Measurements from ENCODE around the gene MAML2. TPM values are rescaled to one million over a fixed set of nuclear protein-coding genes. Genes with fewer than 3 reads are reported as not detected.
A peak's percentile ranks its signal among the peaks of the same experiment; 100 is the strongest.

The MAML2 gene
- total RNA-seq, 2 experiments from 2014 or later = 23.4 to 27.2 TPM

GRCh38 chr11:96203567-96204365 is 139.2 kb downstream of the MAML2 start:
- no peaks in the 10 kb centered on the region for H3K27me3 Mint-ChIP-seq
- peaks cover 37% of the 10 kb centered on the region for H3K36me3 Mint-ChIP-seq (ENCODE audit: low read depth)
- H3K4me1 Mint-ChIP-seq = peaks cover 76% of the 10 kb centered on the region
- H3K9me3 Mint-ChIP-seq = peaks cover 7% of the 10 kb centered on the region
- no peak overlapping the region for H3K4me3 Mint-ChIP-seq
- peak overlapping the region; percentile 78 for H3K27ac Mint-ChIP-seq
- POLR2A ChIA-PET = no interaction called here
- CTCF ChIA-PET = no interaction called here
- no peak for DNase-seq

- no peak for DNase-seq
- POLR2A ChIA-PET = interaction anchor here (0.8 kb wide), 1 partner anchor 43 kb away, joined by 3 read pairs; no protein-coding TSS in a partner anchor
- no peak overlapping the region for H3K4me3 Mint-ChIP-seq
- peaks cover 55% of the 10 kb centered on the region for H3K36me3 Mint-ChIP-seq (ENCODE audit: low read depth)
- CTCF ChIA-PET = no interaction called here
- peaks cover 17% of the 10 kb centered on the region for H3K9me3 Mint-ChIP-seq
- peaks cover 66% of the 10 kb centered on the region for H3K4me1 Mint-ChIP-seq
- no peak overlapping the region for H3K27ac Mint-ChIP-seq
- H3K27me3 Mint-ChIP-seq = no peaks in the 10 kb centered on the region
Measured at GRCh38 chr11:96200243-96200642, 142.8 kb downstream of the MAML2 start.

GRCh38 chr11:96199563-96200025 is 143.4 kb downstream of the MAML2 start:
- H3K9me3 Mint-ChIP-seq = peaks cover 17% of the 10 kb centered on the region
- ChIA-PET CTCF (no interaction called here), POLR2A (no interaction called here)
- H3K4me1 Mint-ChIP-seq = peaks cover 66% of the 10 kb centered on the region
- no peak overlapping the region for H3K4me3 Mint-ChIP-seq
- peak overlapping the region; percentile 78 for H3K27ac Mint-ChIP-seq
- DNase-seq = peak; percentile 16
- H3K36me3 Mint-ChIP-seq (ENCODE audit: low read depth) = peaks cover 52% of the 10 kb centered on the region
- H3K27me3 Mint-ChIP-seq = no peaks in the 10 kb centered on the region

- POLR2A ChIA-PET = no interaction called here
- H3K27ac Mint-ChIP-seq = peak overlapping the region; percentile 81
- no peak overlapping the region for H3K4me3 Mint-ChIP-seq
- peaks cover 60% of the 10 kb centered on the region for H3K36me3 Mint-ChIP-seq (ENCODE audit: low read depth)
- H3K4me1 Mint-ChIP-seq = peaks cover 69% of the 10 kb centered on the region
- H3K9me3 Mint-ChIP-seq = peaks cover 17% of the 10 kb centered on the region
- CTCF ChIA-PET = interaction anchor here (0.6 to 1.1 kb wide), 2 partner anchors 38 to 145 kb away, joined by 3 to 4 read pairs; partner anchors contain the start of gene MAML2
- no peak for DNase-seq
- no peaks in the 10 kb centered on the region for H3K27me3 Mint-ChIP-seq
Measured at GRCh38 chr11:96197801-96198701, 144.9 kb downstream of the MAML2 start.

- no peak for DNase-seq
- Mint-ChIP-seq H3K4me3 (no peak overlapping the region), H3K9me3 (peaks cover 21% of the 10 kb centered on the region), H3K27me3 (no peaks in the 10 kb centered on the region), H3K27ac (peak overlapping the region; percentile 29), H3K4me1 (peaks cover 72% of the 10 kb centered on the region), H3K36me3 (ENCODE audit: low read depth) (peaks cover 57% of the 10 kb centered on the region)
- CTCF ChIA-PET = interaction anchor here (0.7 to 0.9 kb wide), 3 partner anchors 8 to 147 kb away, joined by 3 to 5 read pairs (median 4); no protein-coding TSS in a partner anchor
- POLR2A ChIA-PET = no interaction called here
Measured at GRCh38 chr11:96197103-96197502, 145.9 kb downstream of the MAML2 start.

GRCh38 chr11:96196181-96196662 is 146.8 kb downstream of the MAML2 start:
- H3K27ac Mint-ChIP-seq = peak overlapping the region; percentile 16
- H3K27me3 Mint-ChIP-seq = no peaks in the 10 kb centered on the region
- ChIA-PET CTCF (no interaction called here), POLR2A (no interaction called here)
- DNase-seq = no peak
- peaks cover 60% of the 10 kb centered on the region for H3K36me3 Mint-ChIP-seq (ENCODE audit: low read depth)
- peaks cover 78% of the 10 kb centered on the region for H3K4me1 Mint-ChIP-seq
- peaks cover 21% of the 10 kb centered on the region for H3K9me3 Mint-ChIP-seq
- H3K4me3 Mint-ChIP-seq = no peak overlapping the region

- H3K36me3 Mint-ChIP-seq (ENCODE audit: low read depth) = peaks cover 65% of the 10 kb centered on the region
- H3K27ac Mint-ChIP-seq = peak overlapping the region; percentile 16
- peaks cover 80% of the 10 kb centered on the region for H3K4me1 Mint-ChIP-seq
- no peak for DNase-seq
- POLR2A ChIA-PET = no interaction called here
- peaks cover 23% of the 10 kb centered on the region for H3K9me3 Mint-ChIP-seq
- H3K27me3 Mint-ChIP-seq = no peaks in the 10 kb centered on the region
- H3K4me3 Mint-ChIP-seq = no peak overlapping the region
- CTCF ChIA-PET = interaction anchor here (1.3 kb wide), 1 partner anchor 42 kb away, joined by 3 read pairs; no protein-coding TSS in a partner anchor
Measured at GRCh38 chr11:96195671-96196070, 147.3 kb downstream of the MAML2 start.

- ChIA-PET CTCF (interaction anchor here (0.7 to 1.8 kb wide), 9 partner anchors 11 to 148 kb away, joined by 3 to 8 read pairs (median 4); partner anchors contain the start of gene MAML2), POLR2A (no interaction called here)
- Mint-ChIP-seq H3K27me3 (no peaks in the 10 kb centered on the region), H3K36me3 (ENCODE audit: low read depth) (peaks cover 64% of the 10 kb centered on the region), H3K4me1 (peaks cover 80% of the 10 kb centered on the region), H3K4me3 (peak overlapping the region; percentile 28), H3K27ac (peak overlapping the region; percentile 74), H3K9me3 (peaks cover 31% of the 10 kb centered on the region)
- DNase-seq = no peak
Measured at GRCh38 chr11:96194581-96195374, 148.2 kb downstream of the MAML2 start.

GRCh38 chr11:96193745-96194443 is 149.1 kb downstream of the MAML2 start:
- Mint-ChIP-seq H3K4me3 (peak overlapping the region; percentile 28), H3K9me3 (peaks cover 24% of the 10 kb centered on the region), H3K36me3 (ENCODE audit: low read depth) (peaks cover 57% of the 10 kb centered on the region), H3K27ac (peak overlapping the region; percentile 74), H3K4me1 (peaks cover 81% of the 10 kb centered on the region), H3K27me3 (no peaks in the 10 kb centered on the region)
- ChIA-PET CTCF (interaction anchor here (0.7 to 1.8 kb wide), 7 partner anchors 10 to 149 kb away, joined by 3 to 8 read pairs (median 4); partner anchors contain the start of gene MAML2), POLR2A (no interaction called here)
- DNase-seq = no peak

GRCh38 chr11:96191752-96192151 is 151.2 kb downstream of the MAML2 start:
- H3K9me3 Mint-ChIP-seq = peaks cover 16% of the 10 kb centered on the region
- H3K4me3 Mint-ChIP-seq = no peak overlapping the region
- ChIA-PET CTCF (interaction anchor here (0.6 to 0.8 kb wide), 4 partner anchors 34 to 682 kb away, joined by 3 to 7 read pairs (median 4); no protein-coding TSS in a partner anchor), POLR2A (interaction anchor here (0.7 kb wide), 1 partner anchor 33 kb away, joined by 3 read pairs; no protein-coding TSS in a partner anchor)
- H3K27me3 Mint-ChIP-seq = no peaks in the 10 kb centered on the region
- H3K27ac Mint-ChIP-seq = peak overlapping the region; percentile 44
- DNase-seq = no peak
- peaks cover 86% of the 10 kb centered on the region for H3K4me1 Mint-ChIP-seq
- H3K36me3 Mint-ChIP-seq (ENCODE audit: low read depth) = peaks cover 38% of the 10 kb centered on the region

GRCh38 chr11:96189351-96189750 is 153.6 kb downstream of the MAML2 start:
- CTCF ChIA-PET = interaction anchor here (0.9 to 1.4 kb wide), 3 partner anchors 8 to 32 kb away, joined by 4 to 5 read pairs (median 5); no protein-coding TSS in a partner anchor
- Mint-ChIP-seq H3K27me3 (no peaks in the 10 kb centered on the region), H3K4me1 (peaks cover 73% of the 10 kb centered on the region), H3K27ac (peak overlapping the region; percentile 33), H3K36me3 (ENCODE audit: low read depth) (peaks cover 31% of the 10 kb centered on the region), H3K4me3 (no peak overlapping the region), H3K9me3 (peaks cover 14% of the 10 kb centered on the region)
- DNase-seq = no peak
- POLR2A ChIA-PET = no interaction called here

Data from activated CD4-positive, alpha-beta T cell treated with anti-CD3 and anti-CD28 coated beads, Interleukin-2, amount 10 ng/mL, durations not matched to agents 7 days and 5 days (primary cell).